Tibial nerve (tissue), 4 donors: ENCODE results near the gene MYO9B. TPM values are rescaled to one million over a fixed set of nuclear protein-coding genes. Genes with fewer than 3 reads are reported as not detected.

Source experiments
- DNase-seq, 2 donors: peaks; one replicate each; pipeline ENCODE4 v3.0.0-alpha.2; 2019; ENCODE audit warnings: low spot score in 2 of 2
- H3K27ac ChIP-seq, 4 donors: fragments of 200-600 bp; sonication (generic) in 3 of 4; one replicate each; pipeline ENCODE4 v1.5.1; 2017 to 2019; ENCODE audit warnings: mild to moderate bottlenecking in 1 of 4
- H3K27me3 ChIP-seq, 2 donors: fragments of 200-600 bp; sonication (generic) in 1 of 2; one replicate each; pipeline versions ENCODE4 v1.5.1 to v1.6.0; 2017 to 2019
- H3K36me3 ChIP-seq, 3 donors: fragments of 200-600 bp; sonication (generic); one replicate each; pipeline ENCODE4 v1.5.1; 2018 to 2019
- H3K4me1 ChIP-seq, 4 donors: fragments of 200-600 bp; sonication (generic) in 3 of 4; one replicate each; pipeline ENCODE4 v1.5.1; 2017 to 2019
- H3K4me3 ChIP-seq, 4 donors: fragments of 200-600 bp; sonication (generic) in 3 of 4; one replicate each; pipeline ENCODE4 v1.5.1; 2017 to 2019; ENCODE audit warnings: mild to moderate bottlenecking in 1 of 4, moderate library complexity in 1 of 4
- H3K9me3 ChIP-seq, 4 donors: fragments of 200-600 bp; sonication (generic) in 3 of 4; one replicate each; pipeline ENCODE4 v1.5.1; 2017 to 2019
- EP300 ChIP-seq, 2 donors: sonication (generic); formaldehyde crosslinking; IDR thresholded peaks; one replicate each; pipeline ENCODE4 v1.6.1; 2017; ENCODE audit warnings: antibody characterized with exemption in 2 of 2, mild to moderate bottlenecking in 1 of 2
- POLR2A ChIP-seq, 2 donors: fragments of 450-650 bp; IDR thresholded peaks; one replicate each; pipeline ENCODE4 v1.6.1; 2017; ENCODE audit warnings: antibody characterized with exemption in 2 of 2, mild to moderate bottlenecking in 2 of 2, moderate library complexity in 2 of 2
- WGBS, 2 donors: methylation state at CpG; one replicate each; pipeline ENCODE4 v1.1.5; 2018; 5-methylcytosine and 5-hydroxymethylcytosine counted together
- total RNA-seq, 4 donors: library from RNA; depleted of rRNA; stranded (reverse); fragments of >200 nt; gene quantifications; one replicate each; pipeline ENCODE4 v1.1.0, GENCODE V29; 2016
- TF ChIP-seq, protein P1 (sequence below), 5 experiments: fragments of 200-600 bp in 3 of 5; fragments of 450-650 bp in 2 of 5; sonication (generic) in 3 of 5; IDR thresholded peaks; one replicate each; pipeline ENCODE4 v1.5.1; 2016 to 2019; ENCODE audit warnings: antibody characterized with exemption in 5 of 5, mild to moderate bottlenecking in 3 of 5, moderate library complexity in 2 of 5

Gene MYO9B
- total RNA-seq, 4 donors from 2014 or later = 61.7 to 201 (median 115) TPM

DNA sequence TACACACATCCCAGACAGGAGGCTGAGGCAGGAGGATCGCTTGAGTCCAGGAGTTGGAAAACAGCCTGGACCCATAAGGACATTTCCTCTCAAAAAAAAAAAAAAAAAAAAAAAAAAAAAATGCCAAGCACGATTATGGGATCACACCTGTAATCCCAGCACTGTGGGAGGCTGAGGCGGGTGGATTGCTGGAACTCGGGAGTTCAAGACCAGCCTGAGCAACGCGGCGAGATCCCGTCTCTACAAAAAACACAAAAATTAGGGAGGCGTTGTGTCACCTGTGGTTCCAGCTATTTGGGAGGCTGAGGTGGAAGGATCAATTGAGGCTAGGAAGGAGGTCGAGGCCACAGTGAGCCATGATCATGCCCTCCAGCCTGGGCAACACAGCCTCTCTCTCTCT is 149.5 kb downstream of the MYO9B start:
- Histone ChIP-seq H3K4me3 (no peak overlapping the region), H3K27me3 (no peaks in the 10 kb centered on the region), H3K4me1 (peaks cover 0 to 27% (median 4%) of the 10 kb centered on the region in 4 donors), H3K27ac (no peak overlapping the region), H3K36me3 (peaks cover 0 to 18% (median 3%) of the 10 kb centered on the region in 3 donors), H3K9me3 (no peaks in the 10 kb centered on the region)
- no peak for DNase-seq
- TF ChIP-seq EP300 (IDR thresholded peaks at IDR 0.05) (no peak), POLR2A (IDR thresholded peaks at IDR 0.05) (no peak)
- TF ChIP-seq, protein P1, sequence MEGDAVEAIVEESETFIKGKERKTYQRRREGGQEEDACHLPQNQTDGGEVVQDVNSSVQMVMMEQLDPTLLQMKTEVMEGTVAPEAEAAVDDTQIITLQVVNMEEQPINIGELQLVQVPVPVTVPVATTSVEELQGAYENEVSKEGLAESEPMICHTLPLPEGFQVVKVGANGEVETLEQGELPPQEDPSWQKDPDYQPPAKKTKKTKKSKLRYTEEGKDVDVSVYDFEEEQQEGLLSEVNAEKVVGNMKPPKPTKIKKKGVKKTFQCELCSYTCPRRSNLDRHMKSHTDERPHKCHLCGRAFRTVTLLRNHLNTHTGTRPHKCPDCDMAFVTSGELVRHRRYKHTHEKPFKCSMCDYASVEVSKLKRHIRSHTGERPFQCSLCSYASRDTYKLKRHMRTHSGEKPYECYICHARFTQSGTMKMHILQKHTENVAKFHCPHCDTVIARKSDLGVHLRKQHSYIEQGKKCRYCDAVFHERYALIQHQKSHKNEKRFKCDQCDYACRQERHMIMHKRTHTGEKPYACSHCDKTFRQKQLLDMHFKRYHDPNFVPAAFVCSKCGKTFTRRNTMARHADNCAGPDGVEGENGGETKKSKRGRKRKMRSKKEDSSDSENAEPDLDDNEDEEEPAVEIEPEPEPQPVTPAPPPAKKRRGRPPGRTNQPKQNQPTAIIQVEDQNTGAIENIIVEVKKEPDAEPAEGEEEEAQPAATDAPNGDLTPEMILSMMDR (IDR thresholded peaks at IDR 0.05) = no peak
- 82 to 85% methylated on average over 10 of the region's 10 CpGs for WGBS, 2 donors

DNA sequence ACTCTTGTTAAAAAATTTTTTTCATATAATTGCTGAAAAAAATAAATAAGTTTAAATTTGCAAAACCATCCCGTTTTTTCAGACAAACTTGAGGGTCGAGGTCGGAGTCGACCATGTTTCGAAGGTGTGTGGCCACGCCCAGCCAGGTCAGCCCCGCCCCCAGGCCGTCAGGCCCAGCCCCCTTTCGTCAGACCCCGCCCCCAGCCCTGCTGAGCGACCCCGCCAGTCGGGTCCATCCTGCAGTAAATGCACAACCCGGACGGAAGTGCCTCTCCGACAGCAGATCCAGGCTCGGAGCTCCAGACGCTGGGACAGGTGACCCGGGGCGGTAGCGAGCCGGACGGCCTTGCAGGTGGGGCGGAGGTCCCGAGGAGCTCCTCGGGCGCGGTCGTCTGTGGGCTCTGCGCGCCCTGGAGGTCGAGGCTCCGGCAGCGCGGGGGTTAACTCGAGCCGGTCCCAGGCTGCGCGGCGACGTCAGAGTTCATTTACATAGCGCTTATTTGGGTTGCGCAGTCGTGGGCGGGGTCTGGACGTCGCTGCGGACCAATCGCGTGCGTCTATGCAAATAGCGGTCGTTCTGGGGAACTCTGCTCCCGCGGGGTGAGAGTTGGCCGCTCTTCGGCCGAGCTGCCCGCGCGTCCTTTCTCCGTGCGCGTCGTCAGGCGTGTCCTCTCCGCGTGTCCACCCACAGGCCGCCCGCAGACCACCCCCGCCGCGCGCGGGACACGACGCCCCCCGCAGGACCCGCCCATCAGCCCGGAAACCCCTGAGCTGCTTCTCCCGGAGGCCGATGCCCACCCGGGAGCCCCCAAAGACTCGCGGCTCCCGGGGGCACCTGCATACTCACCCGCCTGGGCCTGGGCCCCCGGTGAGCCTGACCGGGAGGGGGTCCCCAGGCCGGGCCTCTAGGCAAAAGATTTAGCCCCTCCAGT is 150.7 kb downstream of the MYO9B start, which contains the start of gene OCEL1:
Gene OCEL1, plus strand, starts transcription at position 225 of the 932 bp plus-strand sequence. Its CDS starts 22 bp downstream, at position 247.
- H3K4me3 ChIP-seq = peak within 1 kb of the TSS; percentile 44 to 67 (median 64)
- H3K36me3 ChIP-seq = peaks cover 0 to 30% (median 3%) of the 10 kb centered on the region in 3 donors
- H3K27me3 ChIP-seq = no peaks in the 10 kb centered on the region
- peak; percentile 75 to 85 for TF ChIP-seq POLR2A (IDR thresholded peaks at IDR 0.05)
- TF ChIP-seq, protein P1 (IDR thresholded peaks at IDR 0.05) = peak in 1 of 5 experiments; percentile 56
- TF ChIP-seq EP300 (IDR thresholded peaks at IDR 0.05) = peak; percentile 89 to 91
- H3K4me1 ChIP-seq = peaks cover 0 to 21% (median 4%) of the 10 kb centered on the region in 4 donors
- no peaks in the 10 kb centered on the region for H3K9me3 ChIP-seq
- 0% methylated on average over 25 to 76 of the region's 90 CpGs for WGBS, 2 donors
- H3K27ac ChIP-seq = peak within 1 kb of the TSS; percentile 73 to 94 (median 90)
- DNase-seq = peak; percentile 98

- H3K4me3 ChIP-seq = no peak overlapping the region
- H3K4me1 ChIP-seq = peaks cover 0 to 21% (median 4%) of the 10 kb centered on the region in 4 donors
- TF ChIP-seq EP300 (IDR thresholded peaks at IDR 0.05) = no peak
- TF ChIP-seq, protein P1 (IDR thresholded peaks at IDR 0.05) = no peak
- no peak for TF ChIP-seq POLR2A (IDR thresholded peaks at IDR 0.05)
- peak overlapping the region in 2 of 4 donors; percentile 94 for H3K27ac ChIP-seq
- 63 to 64% methylated on average over 11 to 13 of the region's 13 CpGs for WGBS, 2 donors
- H3K27me3 ChIP-seq = no peaks in the 10 kb centered on the region
- H3K9me3 ChIP-seq = no peaks in the 10 kb centered on the region
- peaks cover 0 to 46% (median 3%) of the 10 kb centered on the region in 3 donors for H3K36me3 ChIP-seq
- no peak for DNase-seq
These were observed 152.3 kb downstream of the MYO9B start for GRCh38 chr19:17227798-17228367.

DNA sequence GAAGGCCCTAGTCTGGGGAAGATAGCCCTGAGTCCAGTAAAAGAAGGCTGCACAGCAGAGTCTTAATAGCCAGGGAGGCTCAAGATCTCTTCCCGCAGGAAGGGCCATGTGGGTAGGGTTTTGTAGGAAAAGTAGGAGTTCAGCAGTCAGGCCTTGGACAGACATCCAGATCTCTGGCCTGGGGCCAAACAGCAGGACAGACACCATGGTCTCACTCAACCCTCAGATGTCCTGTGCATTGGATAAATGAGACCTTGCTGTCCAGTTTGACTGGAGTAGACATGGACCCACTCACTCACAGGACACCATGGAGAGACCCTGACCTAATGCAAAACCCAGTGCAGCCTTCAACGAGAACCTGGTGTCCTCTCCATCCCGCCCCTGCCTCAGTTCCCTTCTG is 154.3 kb downstream of the MYO9B start:
- WGBS, 2 donors = 97 to 100% methylated on average over 3 of the region's 3 CpGs
- H3K27ac ChIP-seq = no peak overlapping the region
- peaks cover 0 to 57% (median 3%) of the 10 kb centered on the region in 3 donors for H3K36me3 ChIP-seq
- no peaks in the 10 kb centered on the region for H3K27me3 ChIP-seq
- H3K9me3 ChIP-seq = no peaks in the 10 kb centered on the region
- peaks cover 0 to 27% (median 9%) of the 10 kb centered on the region in 4 donors for H3K4me1 ChIP-seq
- TF ChIP-seq EP300 (IDR thresholded peaks at IDR 0.05) (no peak), POLR2A (IDR thresholded peaks at IDR 0.05) (no peak)
- TF ChIP-seq, protein P1 (IDR thresholded peaks at IDR 0.05) = no peak
- DNase-seq = no peak
- no peak overlapping the region for H3K4me3 ChIP-seq
